ENCODE measurements around the gene ARHGAP10. TPM values are rescaled to one million over a fixed set of nuclear protein-coding genes. Genes with fewer than 3 reads are reported as not detected.

The ARHGAP10 gene
- total RNA-seq, 1 experiment from 2014 or later = 6.1 TPM

- Mint-ChIP-seq H3K4me3 (ENCODE audit: low read depth, unreplicated experiment) (no peak overlapping the region), H3K9me3 (ENCODE audit: low read depth, unreplicated experiment) (no peaks in the 10 kb centered on the region), H3K27me3 (ENCODE audit: unreplicated experiment) (no peaks in the 10 kb centered on the region), H3K27ac (ENCODE audit: unreplicated experiment) (no peak overlapping the region), H3K36me3 (ENCODE audit: insufficient read depth, unreplicated experiment) (no peaks in the 10 kb centered on the region), H3K4me1 (ENCODE audit: low read depth, unreplicated experiment) (peaks cover 3% of the 10 kb centered on the region)
- TF ChIP-seq, protein P1, sequence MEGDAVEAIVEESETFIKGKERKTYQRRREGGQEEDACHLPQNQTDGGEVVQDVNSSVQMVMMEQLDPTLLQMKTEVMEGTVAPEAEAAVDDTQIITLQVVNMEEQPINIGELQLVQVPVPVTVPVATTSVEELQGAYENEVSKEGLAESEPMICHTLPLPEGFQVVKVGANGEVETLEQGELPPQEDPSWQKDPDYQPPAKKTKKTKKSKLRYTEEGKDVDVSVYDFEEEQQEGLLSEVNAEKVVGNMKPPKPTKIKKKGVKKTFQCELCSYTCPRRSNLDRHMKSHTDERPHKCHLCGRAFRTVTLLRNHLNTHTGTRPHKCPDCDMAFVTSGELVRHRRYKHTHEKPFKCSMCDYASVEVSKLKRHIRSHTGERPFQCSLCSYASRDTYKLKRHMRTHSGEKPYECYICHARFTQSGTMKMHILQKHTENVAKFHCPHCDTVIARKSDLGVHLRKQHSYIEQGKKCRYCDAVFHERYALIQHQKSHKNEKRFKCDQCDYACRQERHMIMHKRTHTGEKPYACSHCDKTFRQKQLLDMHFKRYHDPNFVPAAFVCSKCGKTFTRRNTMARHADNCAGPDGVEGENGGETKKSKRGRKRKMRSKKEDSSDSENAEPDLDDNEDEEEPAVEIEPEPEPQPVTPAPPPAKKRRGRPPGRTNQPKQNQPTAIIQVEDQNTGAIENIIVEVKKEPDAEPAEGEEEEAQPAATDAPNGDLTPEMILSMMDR (IDR thresholded peaks at IDR 0.05; ENCODE audit: unreplicated experiment) = no peak
- CTCF ChIA-PET = no interaction called here
- no peak for DNase-seq
- intact Hi-C loops (cut with micrococcal nuclease; ENCODE audit: unreplicated experiment) = no loop called here
- BruUV-seq (replicated peaks) = no TSS peak
Observed at GRCh38 chr4:147773261-147774184, 41.6 kb downstream of the ARHGAP10 start.

DNA sequence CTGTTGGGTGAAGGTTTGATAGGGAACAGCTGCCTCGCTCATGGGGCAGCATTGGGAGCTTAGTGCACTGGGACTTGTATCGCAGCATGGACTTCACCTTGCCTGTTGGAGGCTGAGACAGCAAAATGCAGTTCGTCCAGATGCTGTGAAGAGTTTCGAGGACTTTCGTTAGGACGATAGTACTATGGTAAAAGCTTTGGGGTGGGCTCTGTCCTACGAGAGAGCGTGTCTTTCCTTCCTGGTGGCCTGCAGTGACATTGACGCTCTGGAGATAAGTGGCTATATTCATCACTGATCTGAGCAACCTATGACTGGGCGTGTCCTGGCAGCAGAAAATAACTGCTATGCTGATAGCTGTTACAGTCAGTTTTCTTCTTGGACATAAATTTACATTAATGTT is 44.8 kb downstream of the ARHGAP10 start:
- Mint-ChIP-seq H3K4me3 (ENCODE audit: low read depth, unreplicated experiment) (no peak overlapping the region), H3K9me3 (ENCODE audit: low read depth, unreplicated experiment) (no peaks in the 10 kb centered on the region), H3K4me1 (ENCODE audit: low read depth, unreplicated experiment) (peaks cover 14% of the 10 kb centered on the region), H3K36me3 (ENCODE audit: insufficient read depth, unreplicated experiment) (no peaks in the 10 kb centered on the region), H3K27me3 (ENCODE audit: unreplicated experiment) (no peaks in the 10 kb centered on the region), H3K27ac (ENCODE audit: unreplicated experiment) (no peak overlapping the region)
- TF ChIP-seq, protein P1 (IDR thresholded peaks at IDR 0.05; ENCODE audit: unreplicated experiment) = no peak
- no TSS peak for BruUV-seq (replicated peaks)
- intact Hi-C loops (cut with micrococcal nuclease; ENCODE audit: unreplicated experiment) = no loop called here
- CTCF ChIA-PET = no interaction called here
- no peak for DNase-seq

DNA sequence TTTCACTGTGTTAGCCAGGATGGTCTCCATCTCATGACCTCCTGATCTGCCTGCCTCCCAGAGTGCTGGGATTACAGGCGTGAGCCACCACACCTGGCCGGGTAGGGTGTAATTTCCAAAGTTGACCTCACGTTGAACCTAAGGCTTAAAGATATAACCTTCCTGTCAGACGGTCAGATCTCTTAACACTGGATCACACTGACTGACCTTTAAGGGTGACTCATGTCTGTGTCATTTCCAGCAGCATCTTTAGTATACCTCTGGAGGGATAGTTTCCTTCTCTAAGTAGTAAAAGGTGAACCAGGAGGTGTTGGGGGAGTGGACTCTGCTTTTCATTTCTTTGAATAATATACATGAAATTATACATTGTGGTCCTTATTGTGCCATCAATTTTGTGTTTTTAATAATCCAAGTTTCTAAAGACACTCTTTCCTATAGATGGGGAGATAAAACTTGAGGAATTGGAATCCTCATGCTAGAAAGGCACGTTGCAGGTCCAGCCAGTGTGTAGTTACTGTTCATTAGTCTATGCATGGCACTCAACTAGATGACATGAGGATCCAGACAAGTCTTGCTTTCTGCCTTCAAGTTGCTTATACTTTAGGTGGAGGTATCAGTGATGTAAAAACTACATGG is 45.7 kb downstream of the ARHGAP10 start:
- no peak overlapping the region for H3K4me3 Mint-ChIP-seq (ENCODE audit: low read depth, unreplicated experiment)
- peaks cover 21% of the 10 kb centered on the region for H3K4me1 Mint-ChIP-seq (ENCODE audit: low read depth, unreplicated experiment)
- no peaks in the 10 kb centered on the region for H3K36me3 Mint-ChIP-seq (ENCODE audit: insufficient read depth, unreplicated experiment)
- BruUV-seq (replicated peaks) = no TSS peak
- DNase-seq = no peak
- TF ChIP-seq, protein P1 (IDR thresholded peaks at IDR 0.05; ENCODE audit: unreplicated experiment) = no peak
- no peak overlapping the region for H3K27ac Mint-ChIP-seq (ENCODE audit: unreplicated experiment)
- CTCF ChIA-PET = no interaction called here
- H3K27me3 Mint-ChIP-seq (ENCODE audit: unreplicated experiment) = no peaks in the 10 kb centered on the region
- intact Hi-C loops (cut with micrococcal nuclease; ENCODE audit: unreplicated experiment) = no loop called here
- no peaks in the 10 kb centered on the region for H3K9me3 Mint-ChIP-seq (ENCODE audit: low read depth, unreplicated experiment)

DNA sequence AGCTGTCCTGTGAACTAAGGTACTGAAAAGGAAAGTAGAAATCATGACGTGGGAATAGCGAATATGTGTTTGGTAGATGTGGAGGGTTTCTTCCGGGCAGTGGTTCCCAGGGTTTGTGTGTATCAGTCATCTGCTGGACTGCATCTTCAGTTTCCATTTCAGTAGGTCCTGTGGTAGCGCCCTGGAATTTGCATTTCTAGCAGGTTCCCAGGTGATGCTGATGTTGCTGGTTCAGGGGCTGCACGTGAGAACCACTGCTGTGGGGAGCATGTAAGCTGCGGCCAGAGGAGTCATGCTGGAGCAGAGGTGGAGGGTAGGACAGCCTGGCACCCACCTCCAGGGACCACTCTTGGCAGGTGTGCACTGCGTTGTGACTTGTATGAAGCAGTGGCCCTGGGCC is 47.1 kb downstream of the ARHGAP10 start:
- no peak overlapping the region for H3K27ac Mint-ChIP-seq (ENCODE audit: unreplicated experiment)
- intact Hi-C loops (cut with micrococcal nuclease; ENCODE audit: unreplicated experiment) = no loop called here
- CTCF ChIA-PET = no interaction called here

More for the DNA sequence above, 47.1 kb downstream of the ARHGAP10 start:
- BruUV-seq (replicated peaks) = no TSS peak
- Mint-ChIP-seq H3K4me3 (ENCODE audit: low read depth, unreplicated experiment) (no peak overlapping the region), H3K27me3 (ENCODE audit: unreplicated experiment) (no peaks in the 10 kb centered on the region), H3K4me1 (ENCODE audit: low read depth, unreplicated experiment) (peaks cover 21% of the 10 kb centered on the region), H3K9me3 (ENCODE audit: low read depth, unreplicated experiment) (no peaks in the 10 kb centered on the region), H3K36me3 (ENCODE audit: insufficient read depth, unreplicated experiment) (no peaks in the 10 kb centered on the region)
- TF ChIP-seq, protein P1 (IDR thresholded peaks at IDR 0.05; ENCODE audit: unreplicated experiment) = no peak
- DNase-seq = no peak

Data from Calu3 (cell line).